Activated CD4-positive, alpha-beta T cell treated with anti-CD3 and anti-CD28 coated beads, Interleukin-2, amount 50 U/mL, for 48 hours (primary cell): ENCODE data around the gene TMED6.

ENCODE experiments used
- DNase-seq, 2 experiments: peaks; one replicate each; pipeline ENCODE4 v3.0.0-alpha.2; 2020

Gene TMED6

GRCh38 chr16:69350536-69351133, 951 bp downstream of the TMED6 start:
- no peak for DNase-seq

GRCh38 chr16:69349536-69349935, 2.0 kb downstream of the TMED6 start:
- DNase-seq, result no peak

GRCh38 chr16:69348222-69348621, 3.4 kb downstream of the TMED6 start:
- DNase-seq, result no peak

GRCh38 chr16:69346683-69347082, 4.9 kb downstream of the TMED6 start:
- DNase-seq, result no peak

- DNase-seq, result no peak
These were observed 5.7 kb downstream of the TMED6 start for GRCh38 chr16:69345923-69346322.

GRCh38 chr16:69344171-69344570, 7.4 kb downstream of the TMED6 start:
- no peak for DNase-seq

- peak; percentile 36 to 53 for DNase-seq
These were observed 11.4 kb downstream of the TMED6 start for GRCh38 chr16:69340095-69340644.

- DNase-seq, result peak; percentile 92 to 95
These were observed 12.1 kb downstream of the TMED6 start, which contains the start of the genes COG8 and NIP7 for GRCh38 chr16:69339289-69340094. COG8 (minus strand) TSS chr16:69339564; CDS start chr16:69339552, 12 bp downstream. NIP7 (plus strand) TSS chr16:69339772; CDS start chr16:69339830, 58 bp downstream.

- no peak for DNase-seq
These were observed 12.9 kb downstream of the TMED6 start for GRCh38 chr16:69338557-69339288.

GRCh38 chr16:69334696-69335095, 16.9 kb downstream of the TMED6 start:
- DNase-seq, result no peak

- peak; percentile 86 to 91 for DNase-seq
These were observed 21.1 kb downstream of the TMED6 start, which contains the start of gene PDF for GRCh38 chr16:69330286-69331109. PDF (minus strand) TSS chr16:69330588; CDS start chr16:69330570, 18 bp downstream.

- peak; percentile 46 to 52 for DNase-seq
These were observed 22.0 kb downstream of the TMED6 start for GRCh38 chr16:69329369-69330285.

GRCh38 chr16:69328854-69329316, 22.7 kb downstream of the TMED6 start:
- peak in 1 of 2 experiments; percentile 25 for DNase-seq

GRCh38 chr16:69327585-69328310, 23.8 kb downstream of the TMED6 start:
- peak in 1 of 2 experiments; percentile 4 for DNase-seq

GRCh38 chr16:69326172-69326873, 25.3 kb downstream of the TMED6 start:
- DNase-seq, result peak in 1 of 2 experiments; percentile 3

- peak in 1 of 2 experiments; percentile 2 for DNase-seq
These were observed 25.8 kb downstream of the TMED6 start for GRCh38 chr16:69325784-69326171.

GRCh38 chr16:69324585-69325253, 26.9 kb downstream of the TMED6 start:
- DNase-seq, result peak in 1 of 2 experiments; percentile 2

GRCh38 chr16:69324013-69324531, 27.5 kb downstream of the TMED6 start:
- DNase-seq, result no peak

GRCh38 chr16:69323415-69323814, 28.2 kb downstream of the TMED6 start:
- no peak for DNase-seq
